Stimulated activated CD8-positive, alpha-beta memory T cell treated with anti-CD3 and anti-CD28 coated beads, Interleukin-12 subunit alpha, Interleukin-12 subunit beta, amount 100 ng/mL, for 24 hours (primary cell): ENCODE data around the gene TCF19.
"Not testable (repeated sequence)": the region's sequence is repeated elsewhere in the genome, so short reads cannot be mapped to it uniquely, and the experiment has no call there.

Experiments used
- DNase-seq: peaks from one replicate; pipeline ENCODE4 v3.0.0-alpha.2; 2020; ENCODE audit errors: extremely low read depth

TCF19 gene

GRCh38 chr6:31179896-31180295 lies 21.5 kb downstream of the TCF19 start:
- no peak for DNase-seq

GRCh38 chr6:31180500-31180899 lies 22.1 kb downstream of the TCF19 start:
- DNase-seq, result no peak

GRCh38 chr6:31183287-31183686 lies 24.9 kb downstream of the TCF19 start:
- not testable (repeated sequence) for DNase-seq

- DNase-seq, result not testable (repeated sequence)
These were observed 25.5 kb downstream of the TCF19 start for GRCh38 chr6:31183859-31184258.

- DNase-seq, result not testable (repeated sequence)
These were observed 27.3 kb downstream of the TCF19 start for GRCh38 chr6:31185695-31186051.

- no peak for DNase-seq
These were observed 27.8 kb downstream of the TCF19 start for GRCh38 chr6:31186052-31186734.

- DNase-seq, result no peak
These were observed 29.4 kb downstream of the TCF19 start for GRCh38 chr6:31187780-31188194.

GRCh38 chr6:31189223-31189622 lies 30.8 kb downstream of the TCF19 start:
- not testable (repeated sequence) for DNase-seq

GRCh38 chr6:31190488-31190887 lies 32.1 kb downstream of the TCF19 start:
- DNase-seq, result no peak

- not testable (repeated sequence) for DNase-seq
These were observed 34.2 kb downstream of the TCF19 start for GRCh38 chr6:31192431-31193105.

- no peak for DNase-seq
These were observed 34.8 kb downstream of the TCF19 start for GRCh38 chr6:31193206-31193605.

- no peak for DNase-seq
These were observed 35.9 kb downstream of the TCF19 start for GRCh38 chr6:31194061-31194834.

GRCh38 chr6:31195308-31195979 lies 37.1 kb downstream of the TCF19 start:
- DNase-seq, result not testable (repeated sequence)

- DNase-seq, result not testable (repeated sequence)
These were observed 38.0 kb downstream of the TCF19 start for GRCh38 chr6:31196251-31197022.

GRCh38 chr6:31197559-31198305 lies 39.3 kb downstream of the TCF19 start:
- DNase-seq, result peak; percentile 82

- not testable (repeated sequence) for DNase-seq
These were observed 40.7 kb downstream of the TCF19 start for GRCh38 chr6:31199105-31199452.

- DNase-seq, result no peak
These were observed 44.1 kb downstream of the TCF19 start for GRCh38 chr6:31202259-31203166.

- peak; percentile 45 for DNase-seq
These were observed 45.1 kb downstream of the TCF19 start for GRCh38 chr6:31203345-31203979.

GRCh38 chr6:31204751-31205145 lies 46.4 kb downstream of the TCF19 start:
- no peak for DNase-seq
